GM23338 (cell line): ENCODE measurements around the gene SEC63. TPM values are rescaled to one million over a fixed set of nuclear protein-coding genes. Genes with fewer than 3 reads are reported as not detected.

Experiments
- ATAC-seq: fragments of 200-7000 bp; cut with Tn5 transposase; 3 replicates; pipeline ENCODE4 v1.9.1; 2020
- DNase-seq: peaks from one replicate; pipeline ENCODE4 v3.0.0-alpha.2; 2015; ENCODE audit warnings: low spot score
- H2AFZ ChIP-seq: fragments of 200-600 bp; sonication (generic); 2 replicates; pipeline ENCODE4 v1.8.0; 2016; ENCODE audit warnings: antibody characterized with exemption, mild to moderate bottlenecking, moderate library complexity
- H3F3A ChIP-seq: fragments of 200-600 bp; sonication (generic); replicated peaks from 2 replicates; pipeline ENCODE4 v1.8.0; 2017; ENCODE audit warnings: antibody characterized with exemption, mixed run types, low read depth
- H3K27ac ChIP-seq: fragments of 200-600 bp; sonication (generic); 2 replicates; pipeline ENCODE4 v1.6.1; 2016; ENCODE audit warnings: low read depth
- H3K27me3 ChIP-seq: fragments of 200-600 bp; sonication (generic); 2 replicates; pipeline ENCODE4 v1.8.0; 2016; ENCODE audit warnings: mild to moderate bottlenecking, mixed run types, moderate library complexity; ENCODE audit not compliant: insufficient read depth
- H3K36me3 ChIP-seq: fragments of 200-600 bp; sonication (generic); 2 replicates; pipeline ENCODE4 v1.8.0; 2016; ENCODE audit warnings: mild to moderate bottlenecking; ENCODE audit not compliant: insufficient read depth
- H3K4me1 ChIP-seq: fragments of 200-600 bp; sonication (generic); 2 replicates; pipeline ENCODE4 v1.8.0; 2016; ENCODE audit warnings: mild to moderate bottlenecking, moderate library complexity; ENCODE audit not compliant: insufficient read depth
- H3K4me2 ChIP-seq: fragments of 200-600 bp; sonication (generic); 2 replicates; pipeline ENCODE4 v1.7.1; 2017; ENCODE audit warnings: mixed run types
- H3K4me3 ChIP-seq: fragments of 200-600 bp; sonication (generic); 2 replicates; pipeline ENCODE4 v1.6.1; 2016; ENCODE audit warnings: mixed run types
- H3K79me2 ChIP-seq: fragments of 200-600 bp; sonication (generic); replicated peaks from 2 replicates; pipeline ENCODE4 v1.8.0; 2017; ENCODE audit warnings: mild to moderate bottlenecking; ENCODE audit not compliant: insufficient read depth
- H3K9me2 ChIP-seq: fragments of 200-600 bp; sonication (generic); 2 replicates; pipeline ENCODE4 v1.8.0; 2017; ENCODE audit not compliant: insufficient read depth
- H4K20me1 ChIP-seq: fragments of 200-600 bp; sonication (generic); replicated peaks from 2 replicates; pipeline ENCODE4 v1.8.0; 2017; ENCODE audit warnings: mild to moderate bottlenecking; ENCODE audit not compliant: insufficient read depth
- H3K27ac Mint-ChIP-seq: 2 replicates; pipeline ENCODE4 v1.8.0; 2020; ENCODE audit warnings: inconsistent platforms, mild to moderate bottlenecking, moderate library complexity, mixed read lengths
- H3K27me3 Mint-ChIP-seq: 3 replicates; pipeline ENCODE4 v1.8.0; 2022; ENCODE audit warnings: low read depth, mild to moderate bottlenecking, moderate library complexity, mixed read lengths, inconsistent platforms; ENCODE audit not compliant: insufficient read depth, poor library complexity
- H3K36me3 Mint-ChIP-seq: 3 replicates; pipeline ENCODE4 v1.8.0; 2021; ENCODE audit warnings: low read depth, mild to moderate bottlenecking, inconsistent platforms, moderate library complexity, mixed read lengths
- H3K4me1 Mint-ChIP-seq: 3 replicates; pipeline ENCODE4 v1.8.0; 2020; ENCODE audit warnings: mild to moderate bottlenecking, inconsistent platforms, mixed read lengths
- H3K4me3 Mint-ChIP-seq: 3 replicates; pipeline ENCODE4 v1.8.0; 2021; ENCODE audit warnings: moderate library complexity, mild to moderate bottlenecking, inconsistent platforms, mixed read lengths
- H3K9me3 Mint-ChIP-seq: 3 replicates; pipeline ENCODE4 v1.8.0; 2020; ENCODE audit warnings: moderate library complexity, mild to moderate bottlenecking, inconsistent platforms, mixed read lengths
- CREB1 ChIP-seq: fragments of 250-450 bp; sonication (Bioruptor Pico); IDR thresholded peaks from 2 replicates; pipeline ENCODE4 v1.5.0; 2020; ENCODE audit warnings: low read depth, mild to moderate bottlenecking, moderate library complexity
- CTCF ChIP-seq, 2 experiments: fragments of 200-600 bp in 1 of 2; sonication (generic) in 1 of 2; conservative IDR thresholded peaks; 2 replicates each; pipeline versions ENCODE4 v1.5.1 to v1.6.1; 2016 to 2017; ENCODE audit warnings: antibody characterized with exemption in 2 of 2, low read depth in 2 of 2, mild to moderate bottlenecking in 2 of 2, moderate library complexity in 1 of 2
- EZH2 ChIP-seq: fragments of 200-600 bp; sonication (generic); IDR thresholded peaks from one replicate; pipeline ENCODE4 v1.8.0; 2017; ENCODE audit warnings: antibody characterized with exemption, mild to moderate bottlenecking, low read depth; ENCODE audit not compliant: unreplicated experiment
- JUNB ChIP-seq: IDR thresholded peaks from one replicate; pipeline ENCODE4 v1.6.1; 2016; ENCODE audit warnings: antibody characterized with exemption; ENCODE audit not compliant: unreplicated experiment
- NANOG ChIP-seq: IDR thresholded peaks from 2 replicates; pipeline ENCODE4 v1.6.1; 2016; ENCODE audit warnings: antibody characterized with exemption, borderline replicate concordance
- POLR2AphosphoS5 ChIP-seq: IDR thresholded peaks from 2 replicates; pipeline ENCODE4 v1.6.1; 2016; ENCODE audit warnings: antibody characterized with exemption, low read depth
- ZNF114 ChIP-seq: fragments of 250-450 bp; sonication (Bioruptor Pico); IDR thresholded peaks from 2 replicates; pipeline ENCODE4 v1.5.0; 2020; ENCODE audit warnings: mild to moderate bottlenecking, moderate library complexity
- ZNF331 ChIP-seq: fragments of 250-450 bp; sonication (Bioruptor Pico); IDR thresholded peaks from 2 replicates; pipeline ENCODE4 v1.5.0; 2020; ENCODE audit warnings: low read depth, mild to moderate bottlenecking, moderate library complexity
- ZNF462 ChIP-seq: fragments of 250-450 bp; sonication (Bioruptor Pico); IDR thresholded peaks from 2 replicates; pipeline ENCODE4 v1.5.0; 2020; ENCODE audit warnings: mild to moderate bottlenecking, moderate library complexity
- polyA plus RNA-seq: library from polyadenylated mRNA; unstranded; fragments of >200 nt; fragmentation: Nextera tagmentation; extraction: Ambion mirVana; gene quantifications from 2 replicates; pipeline ENCODE4 v1.2.1, GENCODE V29; 2016
- total RNA-seq: library from RNA; depleted of rRNA; stranded (reverse); fragments of >200 nt; shearing (Covaris generic); gene quantifications from 2 replicates; pipeline ENCODE4 v1.2.3, GENCODE V29; 2014

The SEC63 gene
- total and polyA plus RNA-seq, 2 experiments from 2014 or later: 48.2 to 124 TPM

GRCh38 chr6:107819217-107819616 lies 138.8 kb downstream of the SEC63 start (continued):
- TF ChIP-seq ZNF462 (CRISPR knock-in tag) (no peak), JUNB (no peak), POLR2AphosphoS5 (no peak)

GRCh38 chr6:107818272-107818671 lies 139.7 kb downstream of the SEC63 start:
- ATAC-seq: no peak
- Histone ChIP-seq H3K79me2 (no peaks in the 10 kb centered on the region), H3K36me3 (no peaks in the 10 kb centered on the region), H3K9me2 (no peaks in the 10 kb centered on the region), H4K20me1 (no peaks in the 10 kb centered on the region), H2AFZ (no peak overlapping the region; the same call in 1 of the 2 replicates), H3K4me3 (no peak overlapping the region), H3K4me1 (no peaks in the 10 kb centered on the region; the same call in 1 of the 2 replicates), H3K4me2 (no peak overlapping the region), H3K27ac (no peak overlapping the region), H3F3A (no peaks in the 10 kb centered on the region), H3K27me3 (no peaks in the 10 kb centered on the region)
- TF ChIP-seq JUNB (no peak), CTCF (conservative IDR thresholded peaks at IDR 0.05; ENCODE audit: low read depth in 2 of 2) (no peak), EZH2 (no peak), NANOG (no peak), ZNF114 (CRISPR knock-in tag) (no peak), ZNF331 (no peak), ZNF462 (CRISPR knock-in tag) (no peak), CREB1 (CRISPR knock-in tag) (no peak)
- H3K27me3 Mint-ChIP-seq: peaks cover 3% of the 10 kb centered on the region
- peaks cover 22% of the 10 kb centered on the region for H3K4me1 Mint-ChIP-seq
- no peak overlapping the region for H3K27ac Mint-ChIP-seq
- H3K4me3 Mint-ChIP-seq: no peak overlapping the region
- no peaks in the 10 kb centered on the region for H3K9me3 Mint-ChIP-seq
- no peak for DNase-seq
- H3K36me3 Mint-ChIP-seq: no peaks in the 10 kb centered on the region
